T-helper 1 cell treated with Interleukin-12 subunit alpha and Interleukin-12 subunit beta and Interleukin-4 antibody, amounts not matched to agents 30 μg/mL and 1 μg/mL, for 36 hours (primary cell): ENCODE data around the gene MIOS.

Experiments
- H3K27ac Mint-ChIP-seq: one replicate; pipeline ENCODE4 v1.8.0; 2021; ENCODE audit warnings: mild to moderate bottlenecking, mixed read lengths
- H3K27me3 Mint-ChIP-seq: one replicate; pipeline ENCODE4 v1.8.0; 2021; ENCODE audit warnings: low read depth, mixed read lengths
- H3K36me3 Mint-ChIP-seq: one replicate; pipeline ENCODE4 v1.8.0; 2021; ENCODE audit warnings: low read depth, mixed read lengths
- H3K4me1 Mint-ChIP-seq: one replicate; pipeline ENCODE4 v1.8.0; 2021; ENCODE audit warnings: low read depth, mixed read lengths
- H3K4me3 Mint-ChIP-seq: one replicate; pipeline ENCODE4 v1.8.0; 2021; ENCODE audit warnings: mild to moderate bottlenecking, moderate library complexity, mixed read lengths
- H3K9me3 Mint-ChIP-seq: one replicate; pipeline ENCODE4 v1.8.0; 2021; ENCODE audit warnings: mixed read lengths

The MIOS gene

DNA sequence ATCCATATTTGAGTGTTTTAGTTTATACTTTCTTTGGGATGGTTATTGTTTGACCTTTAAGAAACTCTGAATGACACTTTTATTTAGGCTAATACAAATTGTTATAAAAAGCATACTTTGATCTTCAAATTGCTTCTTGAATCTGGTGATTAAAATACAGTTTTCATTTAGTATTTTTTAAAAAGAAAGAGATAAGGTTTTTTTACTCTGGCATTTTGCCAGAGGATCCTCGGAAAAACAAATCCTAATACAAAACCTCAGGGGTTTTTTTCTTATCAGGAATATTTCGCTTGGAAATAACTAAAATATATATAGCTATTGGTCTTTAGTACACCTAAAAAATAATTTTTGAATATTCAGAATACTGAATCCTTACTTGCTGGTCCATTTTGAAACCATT lies 17.0 kb downstream of the MIOS start:
- Mint-ChIP-seq H3K9me3 (no peaks in the 10 kb centered on the region), H3K36me3 (peaks cover 6% of the 10 kb centered on the region), H3K27ac (no peak overlapping the region), H3K4me1 (peaks cover 4% of the 10 kb centered on the region), H3K4me3 (no peak overlapping the region), H3K27me3 (no peaks in the 10 kb centered on the region)

DNA sequence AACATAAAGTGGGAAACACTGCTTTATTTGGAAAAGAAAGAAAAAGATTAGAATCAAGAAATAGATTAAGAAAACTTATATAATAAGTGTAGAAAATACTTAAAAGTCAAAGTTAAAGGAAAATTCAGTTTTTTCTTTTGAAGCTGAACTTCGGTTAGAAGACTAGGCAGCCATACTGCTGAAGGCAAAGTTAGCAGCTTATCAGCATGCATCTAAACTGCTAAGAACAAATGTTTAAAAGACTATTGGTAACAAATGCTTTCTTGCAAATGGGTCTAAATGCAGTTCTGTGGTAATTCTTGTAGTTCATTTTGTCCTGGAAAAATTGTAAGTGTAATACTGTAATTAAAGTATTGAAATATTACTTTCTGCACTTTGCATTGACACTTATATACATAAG lies 18.0 kb downstream of the MIOS start:
- Mint-ChIP-seq H3K4me3 (no peak overlapping the region), H3K4me1 (peaks cover 2% of the 10 kb centered on the region), H3K36me3 (peaks cover 6% of the 10 kb centered on the region), H3K27me3 (no peaks in the 10 kb centered on the region), H3K9me3 (no peaks in the 10 kb centered on the region), H3K27ac (no peak overlapping the region)

DNA sequence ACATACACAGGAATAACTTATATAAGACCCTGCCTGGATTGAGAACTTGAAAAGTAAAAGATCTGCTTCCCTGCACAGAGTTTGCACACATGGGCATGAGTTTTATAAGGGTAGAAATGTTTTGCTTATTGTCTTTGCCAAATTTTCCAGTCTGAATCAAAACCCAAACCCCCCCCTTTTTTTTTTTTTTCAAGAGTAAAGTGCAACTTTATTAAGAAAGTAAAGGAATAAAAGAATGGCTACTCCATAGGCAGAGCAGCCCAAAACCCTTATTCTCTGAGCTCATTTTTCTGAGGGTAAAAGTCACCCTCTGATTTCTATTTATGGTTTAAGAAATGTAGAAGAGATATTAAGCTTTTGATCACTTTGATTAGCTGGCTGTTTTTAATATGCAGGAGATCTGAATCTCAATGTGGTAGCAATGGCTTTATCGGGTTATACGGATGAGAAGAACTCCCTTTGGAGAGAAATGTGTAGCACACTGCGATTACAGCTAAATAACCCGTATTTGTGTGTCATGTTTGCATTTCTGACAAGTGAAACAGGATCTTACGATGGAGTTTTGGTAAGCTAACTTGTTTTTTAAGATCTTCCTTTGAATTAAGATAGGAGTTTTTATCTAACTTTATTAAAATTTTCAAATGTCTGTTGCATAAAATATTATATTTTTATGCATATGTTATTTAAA lies 18.7 kb downstream of the MIOS start:
- H3K36me3 Mint-ChIP-seq, result peaks cover 9% of the 10 kb centered on the region
- H3K27me3 Mint-ChIP-seq, result no peaks in the 10 kb centered on the region
- H3K4me3 Mint-ChIP-seq, result no peak overlapping the region
- peaks cover 6% of the 10 kb centered on the region for H3K4me1 Mint-ChIP-seq
- H3K27ac Mint-ChIP-seq, result no peak overlapping the region
- no peaks in the 10 kb centered on the region for H3K9me3 Mint-ChIP-seq

DNA sequence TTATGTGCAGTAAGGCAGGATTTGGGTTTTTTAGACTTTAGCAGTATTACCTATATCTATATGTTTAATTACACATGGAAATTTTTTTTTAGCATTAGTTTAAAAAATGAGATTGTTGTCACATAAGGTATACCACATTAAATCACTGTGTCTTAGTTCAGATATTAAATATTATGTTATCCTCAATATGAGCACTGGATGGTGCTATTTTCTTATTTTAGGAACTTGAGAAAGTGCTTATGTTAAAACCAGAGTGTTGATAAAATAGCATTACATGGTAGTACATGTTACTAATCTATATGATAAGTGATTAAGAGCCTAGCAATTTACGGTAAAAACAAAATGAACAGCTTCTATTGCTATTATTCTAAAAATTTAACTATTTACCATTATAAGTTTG lies 28.8 kb downstream of the MIOS start:
- Mint-ChIP-seq H3K27me3 (no peaks in the 10 kb centered on the region), H3K4me1 (peaks cover 5% of the 10 kb centered on the region), H3K36me3 (peaks cover 21% of the 10 kb centered on the region), H3K9me3 (peaks cover 8% of the 10 kb centered on the region), H3K4me3 (no peak overlapping the region), H3K27ac (no peak overlapping the region)

DNA sequence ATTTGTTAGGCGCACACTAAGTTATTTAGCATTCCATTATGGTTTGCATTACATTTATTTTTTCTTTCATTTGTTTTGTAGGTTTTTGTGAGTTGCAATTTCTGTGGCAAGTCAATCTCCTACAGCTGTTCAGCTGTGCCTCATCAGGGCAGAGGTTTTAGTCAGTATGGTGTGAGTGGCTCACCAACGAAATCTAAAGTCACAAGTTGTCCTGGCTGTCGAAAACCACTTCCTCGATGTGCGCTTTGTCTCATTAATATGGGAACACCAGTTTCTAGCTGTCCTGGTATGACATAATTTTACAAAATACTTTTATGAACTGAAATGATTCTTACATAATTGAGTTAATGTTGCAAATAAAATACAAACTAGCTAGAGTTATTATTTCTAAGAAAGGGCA lies 29.5 kb downstream of the MIOS start:
- Mint-ChIP-seq H3K27ac (no peak overlapping the region), H3K4me3 (no peak overlapping the region), H3K9me3 (peaks cover 15% of the 10 kb centered on the region), H3K4me1 (peaks cover 2% of the 10 kb centered on the region), H3K36me3 (peaks cover 23% of the 10 kb centered on the region), H3K27me3 (no peaks in the 10 kb centered on the region)

DNA sequence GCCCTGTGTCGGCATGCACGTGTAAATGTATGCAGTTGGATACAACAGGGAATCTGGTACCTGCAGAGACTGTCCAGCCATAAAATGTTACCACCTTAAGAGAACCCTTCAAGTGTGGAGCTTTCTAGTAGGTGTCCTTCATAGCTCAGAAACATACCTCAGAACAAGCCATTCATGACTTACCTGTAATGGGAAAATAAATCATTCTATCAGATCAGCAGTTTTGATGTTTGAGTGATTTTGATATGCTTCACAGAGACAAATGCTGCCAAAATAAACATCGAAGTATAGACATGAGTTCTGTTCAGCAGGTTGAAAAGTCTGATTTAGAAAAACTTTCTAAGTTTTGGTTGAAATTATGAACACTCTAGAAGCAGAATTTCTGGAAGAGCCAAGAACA lies 40.3 kb downstream of the MIOS start:
- Mint-ChIP-seq H3K4me1 (no peaks in the 10 kb centered on the region), H3K27ac (no peak overlapping the region), H3K4me3 (no peak overlapping the region), H3K9me3 (no peaks in the 10 kb centered on the region), H3K27me3 (no peaks in the 10 kb centered on the region), H3K36me3 (peaks cover 9% of the 10 kb centered on the region)

DNA sequence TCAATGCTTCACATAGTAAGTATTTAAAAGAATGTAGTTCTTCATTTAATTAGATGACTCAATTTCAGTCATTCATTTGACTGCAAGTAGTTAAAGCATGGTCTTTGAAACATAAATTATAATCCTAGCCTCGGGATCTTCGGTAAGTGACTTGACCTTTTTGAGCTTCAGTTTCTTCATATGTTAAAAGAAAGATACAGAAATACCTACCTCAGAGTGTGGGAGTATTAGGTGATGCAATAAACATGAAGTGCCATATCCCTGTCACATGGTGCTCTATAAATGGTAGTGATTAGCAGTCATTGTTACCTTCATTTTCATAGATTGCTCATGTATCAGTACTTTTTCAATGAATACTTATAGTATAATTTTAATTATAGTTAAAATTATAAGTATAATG lies 42.6 kb downstream of the MIOS start:
- H3K4me3 Mint-ChIP-seq, result no peak overlapping the region
- H3K36me3 Mint-ChIP-seq, result peaks cover 9% of the 10 kb centered on the region

DNA sequence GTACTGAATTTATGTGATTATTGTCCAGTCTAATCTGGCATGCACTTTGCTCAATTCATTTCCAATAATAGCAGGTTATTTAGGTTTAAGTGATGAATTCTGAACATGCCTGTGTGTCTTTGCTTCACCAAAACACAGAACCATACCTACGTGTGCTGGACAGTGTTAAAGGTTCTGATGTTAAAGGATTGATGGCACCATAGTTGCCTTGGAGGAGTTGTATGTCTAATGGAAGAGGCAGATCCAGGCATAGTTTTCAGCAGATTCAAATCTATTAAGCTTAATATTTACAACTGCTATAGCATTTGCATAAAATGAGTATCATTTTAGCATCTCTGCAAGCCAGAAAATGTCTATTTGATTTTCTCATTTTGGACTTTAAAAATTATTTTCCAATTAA lies 45.8 kb downstream of the MIOS start:
- H3K9me3 Mint-ChIP-seq, result no peaks in the 10 kb centered on the region
- H3K27me3 Mint-ChIP-seq, result no peaks in the 10 kb centered on the region
- peaks cover 6% of the 10 kb centered on the region for H3K36me3 Mint-ChIP-seq
- no peak overlapping the region for H3K4me3 Mint-ChIP-seq
- H3K4me1 Mint-ChIP-seq, result peaks cover under 1% of the 10 kb centered on the region
- no peak overlapping the region for H3K27ac Mint-ChIP-seq

More for the DNA sequence above, 42.6 kb downstream of the MIOS start:
- Mint-ChIP-seq H3K4me1 (no peaks in the 10 kb centered on the region), H3K27ac (no peak overlapping the region), H3K27me3 (no peaks in the 10 kb centered on the region), H3K9me3 (no peaks in the 10 kb centered on the region)

DNA sequence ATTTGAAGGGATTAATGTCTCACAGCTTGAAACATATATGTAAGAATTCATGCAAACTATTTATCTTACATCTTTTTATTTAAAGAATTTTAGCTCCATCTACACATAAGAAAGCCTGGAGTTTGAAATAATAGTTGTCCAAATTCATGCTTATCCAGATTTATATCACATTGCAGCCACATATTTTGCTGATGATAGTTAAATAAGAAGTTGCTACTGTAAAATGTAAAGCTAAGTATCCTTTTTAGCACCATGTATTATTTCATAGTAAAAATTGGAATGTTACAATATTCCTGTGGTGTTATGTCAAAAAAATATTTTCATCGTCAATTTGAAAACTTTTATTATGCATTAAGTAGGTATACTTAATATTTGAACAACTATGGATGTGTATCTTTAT lies 46.5 kb downstream of the MIOS start:
- no peaks in the 10 kb centered on the region for H3K36me3 Mint-ChIP-seq
- H3K27me3 Mint-ChIP-seq, result no peaks in the 10 kb centered on the region
- no peaks in the 10 kb centered on the region for H3K9me3 Mint-ChIP-seq
- H3K27ac Mint-ChIP-seq, result no peak overlapping the region
- H3K4me1 Mint-ChIP-seq, result peaks cover 2% of the 10 kb centered on the region
- no peak overlapping the region for H3K4me3 Mint-ChIP-seq

DNA sequence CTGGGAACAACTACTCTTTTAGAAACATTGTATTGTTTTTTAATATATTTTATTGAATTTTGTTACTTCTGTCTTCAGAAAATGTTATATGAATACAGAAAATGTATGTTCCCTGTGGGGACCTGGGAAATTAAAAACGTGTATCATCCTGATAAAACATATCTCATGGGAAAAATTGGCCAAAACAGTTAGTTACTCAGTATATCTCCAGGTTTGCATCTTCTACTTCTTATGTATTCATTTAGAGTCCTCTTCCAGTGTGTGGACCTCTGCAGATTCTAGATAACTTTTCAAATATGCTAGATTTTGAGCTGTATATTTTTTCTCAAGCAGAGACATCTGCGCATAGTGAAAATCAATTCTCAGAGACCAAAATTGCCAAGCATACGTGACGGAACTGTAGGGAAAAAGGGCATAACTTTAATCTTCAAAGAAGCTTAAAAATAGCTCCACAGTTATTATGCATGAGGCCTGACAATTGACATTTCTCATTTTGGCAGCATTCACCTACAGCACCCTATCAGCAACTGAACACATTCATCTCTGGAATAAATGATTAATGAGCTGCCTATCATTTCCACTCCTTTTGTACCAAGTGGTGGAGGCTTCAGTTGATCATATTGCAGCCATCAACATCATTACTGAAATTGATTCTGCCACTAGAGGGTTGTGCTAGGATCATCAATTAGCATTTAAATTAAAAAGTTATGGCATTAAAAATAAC lies 47.5 kb downstream of the MIOS start:
- Mint-ChIP-seq H3K36me3 (no peaks in the 10 kb centered on the region), H3K9me3 (no peaks in the 10 kb centered on the region), H3K27ac (no peak overlapping the region), H3K4me3 (no peak overlapping the region), H3K4me1 (peaks cover 2% of the 10 kb centered on the region), H3K27me3 (no peaks in the 10 kb centered on the region)

DNA sequence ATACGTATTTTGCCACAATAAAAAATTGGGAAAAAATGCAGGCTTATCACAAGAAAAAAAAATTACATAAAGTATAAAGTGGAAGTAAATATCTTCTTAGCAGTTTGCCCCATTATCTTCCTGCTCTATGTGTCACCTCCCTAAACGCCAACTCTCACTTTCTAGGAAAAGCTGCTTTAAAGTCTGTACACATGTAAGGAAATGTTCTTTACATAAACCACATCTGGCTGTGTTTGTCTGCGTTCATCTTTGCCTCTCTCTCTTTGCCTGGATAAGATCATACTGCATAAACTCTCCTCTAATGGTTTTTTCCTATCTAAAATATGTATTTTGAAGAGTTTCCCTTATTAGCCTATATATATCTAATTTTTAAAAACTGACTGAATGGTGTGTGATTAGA lies 50.9 kb downstream of the MIOS start:
- H3K9me3 Mint-ChIP-seq, result no peaks in the 10 kb centered on the region
- no peak overlapping the region for H3K27ac Mint-ChIP-seq
- peaks cover 2% of the 10 kb centered on the region for H3K4me1 Mint-ChIP-seq
- no peaks in the 10 kb centered on the region for H3K36me3 Mint-ChIP-seq
- H3K27me3 Mint-ChIP-seq, result no peaks in the 10 kb centered on the region
- no peak overlapping the region for H3K4me3 Mint-ChIP-seq

DNA sequence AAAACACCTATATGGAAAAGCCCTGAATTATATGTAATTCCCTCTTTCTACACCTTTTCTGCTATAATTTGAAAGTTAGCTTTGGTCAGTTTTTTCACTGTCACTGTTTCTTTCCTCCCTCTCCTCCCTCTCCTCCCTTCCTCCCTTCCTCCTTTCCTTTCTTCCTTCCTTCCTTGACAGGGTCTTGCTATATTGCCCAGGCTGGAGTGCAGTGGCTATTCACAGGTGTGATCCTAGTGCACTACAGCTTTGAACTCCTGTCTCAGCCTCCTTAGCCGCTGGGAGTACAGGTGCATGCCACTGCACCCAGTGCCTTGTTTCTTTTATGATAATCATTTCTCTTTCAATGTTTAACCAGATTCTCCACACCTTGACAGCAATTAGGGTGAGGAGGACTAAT lies 51.7 kb downstream of the MIOS start:
- Mint-ChIP-seq H3K27ac (no peak overlapping the region), H3K27me3 (peaks cover 6% of the 10 kb centered on the region), H3K4me3 (no peak overlapping the region), H3K9me3 (no peaks in the 10 kb centered on the region), H3K36me3 (no peaks in the 10 kb centered on the region), H3K4me1 (peaks cover 2% of the 10 kb centered on the region)

DNA sequence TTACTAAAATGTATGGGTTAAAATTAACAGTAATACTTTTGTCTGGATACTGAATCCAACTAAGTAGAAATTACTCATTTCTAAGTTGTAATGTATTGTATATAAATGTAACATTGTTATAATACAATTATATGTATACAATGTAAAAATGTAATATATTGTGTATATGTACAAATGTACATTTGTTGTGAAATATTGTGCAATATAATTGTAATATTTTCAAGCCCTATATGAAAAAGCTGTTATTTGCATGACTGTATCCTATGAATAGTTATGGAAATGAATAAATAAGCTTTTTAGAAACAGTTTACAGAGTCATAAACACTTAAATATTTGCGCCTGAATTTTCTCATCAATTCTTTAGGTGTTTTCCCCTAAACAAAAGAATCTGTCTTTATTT lies 53.6 kb downstream of the MIOS start:
- peaks cover 2% of the 10 kb centered on the region for H3K4me1 Mint-ChIP-seq
- H3K9me3 Mint-ChIP-seq, result no peaks in the 10 kb centered on the region
- peaks cover 9% of the 10 kb centered on the region for H3K27me3 Mint-ChIP-seq
- H3K27ac Mint-ChIP-seq, result no peak overlapping the region
- no peaks in the 10 kb centered on the region for H3K36me3 Mint-ChIP-seq
- no peak overlapping the region for H3K4me3 Mint-ChIP-seq

DNA sequence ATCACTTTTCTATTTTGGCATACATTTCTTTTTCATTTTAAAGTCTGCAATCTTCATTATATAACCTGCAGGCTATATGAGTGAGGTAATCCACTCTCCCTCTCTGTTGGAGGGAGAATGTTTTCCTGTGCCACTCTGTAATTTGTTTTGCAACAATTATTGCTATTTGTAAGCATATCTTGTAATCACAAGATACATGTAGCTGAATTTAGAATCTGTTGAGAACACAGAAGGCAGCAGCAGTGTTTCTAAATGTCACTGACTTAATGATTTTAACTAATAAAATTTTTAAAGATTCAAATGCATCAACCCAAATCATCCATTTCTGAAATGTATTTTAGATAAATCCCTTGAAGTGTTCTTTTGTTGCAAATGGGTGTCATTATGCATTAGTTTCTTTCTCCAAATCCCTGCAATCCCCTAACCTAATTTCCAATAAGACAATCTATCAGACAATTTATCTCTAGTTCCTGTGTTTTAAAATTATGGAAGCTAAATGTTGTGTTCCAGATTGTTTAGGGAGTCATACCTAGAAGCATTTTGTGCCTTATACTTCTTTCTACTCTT lies 54.0 kb downstream of the MIOS start:
- peaks cover 2% of the 10 kb centered on the region for H3K4me1 Mint-ChIP-seq
- H3K36me3 Mint-ChIP-seq, result no peaks in the 10 kb centered on the region
- no peak overlapping the region for H3K27ac Mint-ChIP-seq
- H3K4me3 Mint-ChIP-seq, result no peak overlapping the region
- H3K27me3 Mint-ChIP-seq, result peaks cover 9% of the 10 kb centered on the region
- peaks cover under 1% of the 10 kb centered on the region for H3K9me3 Mint-ChIP-seq

DNA sequence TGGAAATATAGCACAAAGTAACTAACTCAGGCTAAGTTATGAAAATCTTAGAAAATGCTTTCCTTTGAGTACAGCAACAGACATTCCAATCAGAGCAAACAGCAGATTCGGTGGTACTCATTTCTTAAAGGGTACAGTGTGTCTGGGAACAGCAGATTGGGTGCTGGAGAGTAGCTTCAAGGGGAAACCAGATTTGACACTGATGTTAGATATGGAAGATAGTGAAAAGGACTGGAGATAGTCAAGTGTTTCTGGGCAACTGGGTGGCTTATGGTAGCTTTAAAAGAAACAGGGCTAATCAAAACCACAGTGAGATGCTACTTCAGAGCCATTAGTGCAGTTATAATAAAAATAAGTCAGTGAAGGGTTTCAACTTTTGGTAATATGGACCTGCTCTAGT lies 61.8 kb downstream of the MIOS start:
- Mint-ChIP-seq H3K27ac (no peak overlapping the region), H3K27me3 (peaks cover 3% of the 10 kb centered on the region), H3K4me1 (no peaks in the 10 kb centered on the region), H3K9me3 (peaks cover 4% of the 10 kb centered on the region), H3K36me3 (peaks cover 3% of the 10 kb centered on the region), H3K4me3 (no peak overlapping the region)
